ENCODE data around the gene PTPN1. TPM values are rescaled to one million over a fixed set of nuclear protein-coding genes. Genes with fewer than 3 reads are reported as not detected.
A peak's percentile ranks its signal among the peaks of the same experiment; 100 is the strongest.
"Not testable (repeated sequence)": the region's sequence is repeated elsewhere in the genome, so short reads cannot be mapped to it uniquely, and the experiment has no call there.

The PTPN1 gene
- total RNA-seq, 2 donors from 2014 or later = 52.6 to 113 TPM

GRCh38 chr20:50555662-50556061, 45.5 kb downstream of the PTPN1 start:
- Mint-ChIP-seq H3K27ac (peak overlapping the region; percentile 14 to 61), H3K9me3 (no peaks in the 10 kb centered on the region), H3K36me3 (peaks cover 0 to 29% of the 10 kb centered on the region in 2 donors)
- DNase-seq (ENCODE audit: low spot score in 2 of 2) (no peak), ATAC-seq (no peak)

GRCh38 chr20:50557549-50558134, 47.5 kb downstream of the PTPN1 start:
- DNase-seq (ENCODE audit: low spot score in 2 of 2) = no peak
- peaks cover 13 to 48% of the 10 kb centered on the region in 2 donors for H3K36me3 Mint-ChIP-seq

GRCh38 chr20:50558483-50558925, 48.3 kb downstream of the PTPN1 start:
- Mint-ChIP-seq H3K9me3 (peaks cover 0 to 4% of the 10 kb centered on the region in 2 donors), H3K27ac (peak overlapping the region in 1 of 2 donors; percentile 2), H3K36me3 (peaks cover 20 to 57% of the 10 kb centered on the region in 2 donors)
- ATAC-seq (no peak), DNase-seq (ENCODE audit: low spot score in 2 of 2) (no peak)

More at GRCh38 chr20:50557549-50558134, 47.5 kb downstream of the PTPN1 start:
- no peak for ATAC-seq
- Mint-ChIP-seq H3K9me3 (no peaks in the 10 kb centered on the region), H3K27ac (peak overlapping the region in 1 of 2 donors; percentile 58)

GRCh38 chr20:50559149-50559548, 49.0 kb downstream of the PTPN1 start:
- DNase-seq (ENCODE audit: low spot score in 2 of 2) (no peak), ATAC-seq (no peak)
- Mint-ChIP-seq H3K9me3 (peaks cover 0 to 4% of the 10 kb centered on the region in 2 donors), H3K27ac (peak overlapping the region; percentile 69 to 100), H3K36me3 (peaks cover 20 to 57% of the 10 kb centered on the region in 2 donors)

GRCh38 chr20:50559856-50560638, 49.9 kb downstream of the PTPN1 start:
- Mint-ChIP-seq H3K36me3 (peaks cover 20 to 64% of the 10 kb centered on the region in 2 donors), H3K27ac (peak overlapping the region; percentile 69 to 100)
- no peak for ATAC-seq

GRCh38 chr20:50560867-50561266, 50.7 kb downstream of the PTPN1 start:
- ATAC-seq = peak in 1 of 2 donors; percentile 0
- H3K27ac Mint-ChIP-seq = peak overlapping the region; percentile 97 to 100

More at GRCh38 chr20:50559856-50560638, 49.9 kb downstream of the PTPN1 start:
- no peak for DNase-seq (ENCODE audit: low spot score in 2 of 2)
- H3K9me3 Mint-ChIP-seq = peaks cover 0 to 4% of the 10 kb centered on the region in 2 donors

GRCh38 chr20:50561379-50562078, 51.3 kb downstream of the PTPN1 start:
- ATAC-seq = peak; percentile 88 to 93
- Mint-ChIP-seq H3K9me3 (peaks cover 0 to 4% of the 10 kb centered on the region in 2 donors), H3K36me3 (peaks cover 22 to 77% of the 10 kb centered on the region in 2 donors), H3K27ac (peak overlapping the region; percentile 97 to 100)
- peak; percentile 64 to 74 for DNase-seq (ENCODE audit: low spot score in 2 of 2)

More at GRCh38 chr20:50560867-50561266, 50.7 kb downstream of the PTPN1 start:
- H3K36me3 Mint-ChIP-seq = peaks cover 20 to 72% of the 10 kb centered on the region in 2 donors
- DNase-seq (ENCODE audit: low spot score in 2 of 2) = no peak
- H3K9me3 Mint-ChIP-seq = peaks cover 0 to 4% of the 10 kb centered on the region in 2 donors

- ATAC-seq = no peak
Measured at GRCh38 chr20:50562262-50562701, 52.1 kb downstream of the PTPN1 start.

GRCh38 chr20:50563133-50563944, 53.2 kb downstream of the PTPN1 start:
- Mint-ChIP-seq H3K9me3 (peaks cover 0 to 4% of the 10 kb centered on the region in 2 donors), H3K27ac (peak overlapping the region; percentile 97 to 98), H3K36me3 (peaks cover 35 to 83% of the 10 kb centered on the region in 2 donors)
- ATAC-seq (peak in 1 of 2 donors; percentile 45), DNase-seq (ENCODE audit: low spot score in 2 of 2) (no peak)

More at GRCh38 chr20:50562262-50562701, 52.1 kb downstream of the PTPN1 start:
- peaks cover 26 to 83% of the 10 kb centered on the region in 2 donors for H3K36me3 Mint-ChIP-seq
- DNase-seq (ENCODE audit: low spot score in 2 of 2) = no peak
- H3K27ac Mint-ChIP-seq = peak overlapping the region; percentile 97 to 100
- H3K9me3 Mint-ChIP-seq = peaks cover 0 to 4% of the 10 kb centered on the region in 2 donors

- H3K36me3 Mint-ChIP-seq = peaks cover 47 to 79% of the 10 kb centered on the region in 2 donors
- H3K9me3 Mint-ChIP-seq = peaks cover 0 to 4% of the 10 kb centered on the region in 2 donors
- ATAC-seq (no peak), DNase-seq (ENCODE audit: low spot score in 2 of 2) (no peak)
- H3K27ac Mint-ChIP-seq = peak overlapping the region in 1 of 2 donors; percentile 65
Measured at GRCh38 chr20:50565383-50565782, 55.2 kb downstream of the PTPN1 start.

- ATAC-seq (no peak), DNase-seq (ENCODE audit: low spot score in 2 of 2) (no peak)
- Mint-ChIP-seq H3K9me3 (peaks cover 0 to 4% of the 10 kb centered on the region in 2 donors), H3K36me3 (peaks cover 47 to 78% of the 10 kb centered on the region in 2 donors), H3K27ac (peak overlapping the region in 1 of 2 donors; percentile 65)
Measured at GRCh38 chr20:50565871-50566270, 55.7 kb downstream of the PTPN1 start.

- ATAC-seq = no peak
- Mint-ChIP-seq H3K36me3 (peaks cover 32 to 73% of the 10 kb centered on the region in 2 donors), H3K9me3 (peaks cover 0 to 3% of the 10 kb centered on the region in 2 donors), H3K27ac (peak overlapping the region; percentile 68 to 93)
- DNase-seq (ENCODE audit: low spot score in 2 of 2) = no peak
Measured at GRCh38 chr20:50567860-50568548, 57.8 kb downstream of the PTPN1 start.

- ATAC-seq = no peak
- no peaks in the 10 kb centered on the region for H3K9me3 Mint-ChIP-seq
- peaks cover 27 to 73% of the 10 kb centered on the region in 2 donors for H3K36me3 Mint-ChIP-seq
- peak overlapping the region; percentile 66 to 68 for H3K27ac Mint-ChIP-seq
- no peak for DNase-seq (ENCODE audit: low spot score in 2 of 2)
Measured at GRCh38 chr20:50568549-50568942, 58.4 kb downstream of the PTPN1 start.

GRCh38 chr20:50569487-50569863, 59.3 kb downstream of the PTPN1 start:
- peaks cover 27 to 75% of the 10 kb centered on the region in 2 donors for H3K36me3 Mint-ChIP-seq
- H3K27ac Mint-ChIP-seq = peak overlapping the region; percentile 68 to 92
- H3K9me3 Mint-ChIP-seq; DNase-seq (ENCODE audit: low spot score in 2 of 2): not testable (repeated sequence)
- peak in 1 of 2 donors; percentile 6 for ATAC-seq
